IMR-90 (cell line): ENCODE data around the gene HYAL1. TPM values are rescaled to one million over a fixed set of nuclear protein-coding genes. Genes with fewer than 3 reads are reported as not detected.

Experiments
- ATAC-seq: fragments of 200-7000 bp; cut with Tn5 transposase; 2 replicates; pipeline ENCODE4 v1.9.1; 2020; ENCODE audit warnings: low read depth, mild to moderate bottlenecking, moderate library complexity
- BruUV-seq: library from RNA; stranded (reverse); fragments of 400-500 nt; replicated peaks from 2 replicates; lab custom pipeline; 2021; lab: Mats Ljungman, UMichigan
- CTCF ChIA-PET: fragments of 300-600 bp; formaldehyde crosslinking; extraction: SDS; loops from one replicate; lab custom pipeline; 2021; ENCODE audit warnings: antibody characterized with exemption; lab: Yijun Ruan, JAX
- POLR2A ChIA-PET: fragments of 300-600 bp; sonication (Branson Sonifier 250); formaldehyde crosslinking; loops from one replicate; lab custom pipeline; 2022; ENCODE audit warnings: antibody characterized with exemption; ENCODE audit not compliant: unreplicated experiment; lab: Charles Lee
- DNase-seq: peaks from one replicate; pipeline ENCODE4 v3.0.0; 2013
- H2AFZ ChIP-seq: replicated peaks from 2 replicates; pipeline ENCODE3; 2013; ENCODE audit warnings: low read length, mild to moderate bottlenecking; ENCODE audit not compliant: poor library complexity
- H2AK5ac ChIP-seq: 2 replicates; pipeline ENCODE4 v1.6.1; 2013; ENCODE audit warnings: low read depth, low read length, inconsistent platforms
- H2AK9ac ChIP-seq: replicated peaks from 2 replicates; pipeline ENCODE3; 2013; ENCODE audit warnings: mild to moderate bottlenecking, low read depth, low read length, moderate library complexity; ENCODE audit not compliant: poor library complexity
- H2BK120ac ChIP-seq: 2 replicates; pipeline ENCODE4 v1.6.1; 2013; ENCODE audit warnings: low read depth, low read length, inconsistent platforms
- H2BK15ac ChIP-seq: 3 replicates; pipeline ENCODE4 v1.6.1; 2013; ENCODE audit warnings: low read depth, low read length, inconsistent platforms
- H2BK20ac ChIP-seq: 2 replicates; pipeline ENCODE4 v1.6.1; 2013; ENCODE audit warnings: low read depth, mild to moderate bottlenecking, inconsistent platforms, low read length, moderate library complexity
- H2BK5ac ChIP-seq: 2 replicates; pipeline ENCODE4 v1.6.1; 2013; ENCODE audit warnings: mild to moderate bottlenecking, low read depth, low read length, inconsistent platforms; ENCODE audit not compliant: poor library complexity, severe bottlenecking
- H3K14ac ChIP-seq: replicated peaks from 2 replicates; pipeline ENCODE4 v1.6.1; 2013; ENCODE audit warnings: low read depth, low read length, inconsistent platforms
- H3K18ac ChIP-seq: 2 replicates; pipeline ENCODE4 v1.6.1; 2013; ENCODE audit warnings: low read depth, low read length, control low read depth
- H3K23ac ChIP-seq: 2 replicates; pipeline ENCODE4 v1.6.1; 2013; ENCODE audit warnings: low read depth, low read length, inconsistent platforms
- H3K27ac ChIP-seq: 2 replicates; pipeline ENCODE4 v1.5.1; 2013; ENCODE audit warnings: mild to moderate bottlenecking, control low read depth, low read length; ENCODE audit not compliant: insufficient read depth
- H3K27me3 ChIP-seq: 2 replicates; pipeline ENCODE4 v1.6.1; 2013; ENCODE audit warnings: low read length; ENCODE audit not compliant: control insufficient read depth, insufficient read depth
- H3K36me3 ChIP-seq: 2 replicates; pipeline ENCODE4 v1.6.1; 2013; ENCODE audit warnings: low read length, mixed read lengths; ENCODE audit not compliant: control insufficient read depth, insufficient read depth
- H3K4ac ChIP-seq: 2 replicates; pipeline ENCODE4 v1.6.1; 2013; ENCODE audit warnings: low read depth, low read length, inconsistent platforms
- H3K4me1 ChIP-seq: 2 replicates; pipeline ENCODE4 v1.6.1; 2013; ENCODE audit warnings: low read length, mixed read lengths; ENCODE audit not compliant: control insufficient read depth, insufficient read depth
- H3K4me2 ChIP-seq: 2 replicates; pipeline ENCODE4 v1.6.1; 2013; ENCODE audit warnings: low read depth, mild to moderate bottlenecking, control low read depth, low read length, moderate library complexity
- H3K4me3 ChIP-seq: 2 replicates; pipeline ENCODE4 v1.5.1; 2013; ENCODE audit warnings: low read depth, mild to moderate bottlenecking, control low read depth, low read length, moderate library complexity; ENCODE audit not compliant: insufficient read depth
- H3K56ac ChIP-seq: 2 replicates; pipeline ENCODE4 v1.6.1; 2013; ENCODE audit warnings: low read length, inconsistent platforms; ENCODE audit not compliant: insufficient read depth; ENCODE audit errors: extremely low read depth
- H3K79me1 ChIP-seq, 2 experiments: 2 replicates each; pipeline ENCODE4 v1.6.1; 2013; ENCODE audit warnings: low read length in 2 of 2, inconsistent platforms in 1 of 2, low read depth in 1 of 2
- H3K9ac ChIP-seq: 2 replicates; pipeline ENCODE4 v1.6.1; 2013; ENCODE audit warnings: low read depth, low read length, control low read depth
- H3K9me1 ChIP-seq: 2 replicates; pipeline ENCODE4 v1.6.1; 2013; ENCODE audit warnings: low read length, inconsistent platforms; ENCODE audit not compliant: insufficient read depth
- H3K9me3 ChIP-seq: 2 replicates; pipeline ENCODE4 v1.6.1; 2013; ENCODE audit warnings: low read length; ENCODE audit not compliant: control insufficient read depth, insufficient read depth
- H4K20me1 ChIP-seq: 2 replicates; pipeline ENCODE4 v1.6.1; 2013; ENCODE audit warnings: low read length, inconsistent platforms; ENCODE audit not compliant: insufficient read depth
- H4K5ac ChIP-seq: 2 replicates; pipeline ENCODE4 v1.6.1; 2013; ENCODE audit warnings: mild to moderate bottlenecking, low read depth, low read length, control low read depth
- H4K8ac ChIP-seq, 2 experiments: 2 replicates each; pipeline ENCODE4 v1.6.1; 2013; ENCODE audit warnings: low read depth in 2 of 2, low read length in 2 of 2, control low read depth in 1 of 2, inconsistent platforms in 1 of 2
- H4K91ac ChIP-seq: 2 replicates; pipeline ENCODE4 v1.6.1; 2013; ENCODE audit warnings: low read depth, low read length, inconsistent platforms; ENCODE audit not compliant: insufficient read depth
- FOS ChIP-seq: fragments of 150-350 bp; IDR thresholded peaks from 2 replicates; pipeline ENCODE4 v1.6.1; 2016; ENCODE audit warnings: low read depth, low read length
- MAZ ChIP-seq: IDR thresholded peaks from 2 replicates; pipeline ENCODE4 v1.6.1; 2012; ENCODE audit warnings: low read depth, mild to moderate bottlenecking, low read length, improper control_type of control experiment, moderate library complexity, borderline replicate concordance
- RAD21 ChIP-seq: IDR thresholded peaks from 2 replicates; pipeline ENCODE4 v1.6.1; 2012; ENCODE audit warnings: low read length, improper control_type of control experiment
- RFX5 ChIP-seq: IDR thresholded peaks from 2 replicates; pipeline ENCODE4 v1.8.0; 2012; ENCODE audit warnings: low read depth, mild to moderate bottlenecking, low read length, moderate library complexity
- WGBS, 2 experiments: methylation state at CpG; one replicate each; pipeline versions ENCODE4 v1.1.5 to v1.1.7; 2013; ENCODE audit warnings: missing lambda C conversion rate in 2 of 2; ENCODE audit not compliant: insufficient read length in 1 of 2; ENCODE audit errors: extremely low coverage in 2 of 2; 5-methylcytosine and 5-hydroxymethylcytosine counted together
- dilution Hi-C: fragments of 300-500 bp; cut with HindIII; formaldehyde crosslinking; loops from one replicate; pipeline ENCODE4 v1.14.3; 2018; ENCODE audit warnings: low sequenced_read_pairs; ENCODE audit not compliant: unreplicated experiment
- in situ Hi-C: fragments of 300-500 bp; cut with MboI; formaldehyde crosslinking; loops from 3 replicates; pipeline ENCODE4 v1.14.3; 2019; ENCODE audit warnings: low sequenced_read_pairs, inconsistent platforms, mixed read lengths
- intact Hi-C: fragments of 100-400 bp; cut with micrococcal nuclease; formaldehyde crosslinking; loops from 2 replicates; pipeline ENCODE4 v1.10.0; 2022
- polyA plus RNA-seq, 3 experiments: library from polyadenylated mRNA; depleted of rRNA; stranded (reverse); fragments of >200 nt; gene quantifications; 2 replicates each; pipeline ENCODE4 v1.2.3, GENCODE V29; 2012; ENCODE audit warnings: low replicate concordance in 1 of 3
- total RNA-seq: library from RNA; depleted of rRNA; stranded (reverse); fragments of >200 nt; gene quantifications from 2 replicates; pipeline ENCODE4 v1.2.3, GENCODE V29; 2012

HYAL1 gene
- total and polyA plus RNA-seq, 2 of the 4 experiments (the other 2 are of a cell fraction): 0.32 to 0.36 TPM

DNA sequence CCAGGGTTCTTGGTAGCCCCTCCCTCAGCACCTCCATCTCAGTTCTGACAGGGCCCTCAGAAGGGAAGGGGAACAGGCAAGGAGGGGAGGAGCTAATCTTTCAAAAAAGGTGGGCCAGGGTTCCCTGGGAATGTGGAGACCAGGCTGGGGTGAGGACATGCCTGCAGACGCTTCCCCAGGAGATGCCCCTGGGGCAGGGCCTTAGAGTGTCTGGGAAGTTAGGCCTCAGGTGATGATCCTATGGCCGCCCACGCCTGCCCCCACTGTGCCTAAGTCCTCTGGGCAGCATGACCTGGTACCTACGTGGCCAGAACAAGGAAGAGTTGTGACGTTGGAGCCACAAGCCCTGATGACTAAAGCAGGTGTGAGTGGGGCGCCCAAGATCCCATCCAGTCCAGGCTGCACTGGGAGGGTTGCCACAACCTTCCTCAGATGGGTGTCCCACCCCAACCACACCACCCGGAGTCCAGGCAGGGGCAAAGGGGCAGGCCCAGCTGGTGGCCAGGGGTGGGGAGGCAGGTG is 38.3 kb downstream of the HYAL1 start (continued):
- TF ChIP-seq RAD21: no peak

DNA sequence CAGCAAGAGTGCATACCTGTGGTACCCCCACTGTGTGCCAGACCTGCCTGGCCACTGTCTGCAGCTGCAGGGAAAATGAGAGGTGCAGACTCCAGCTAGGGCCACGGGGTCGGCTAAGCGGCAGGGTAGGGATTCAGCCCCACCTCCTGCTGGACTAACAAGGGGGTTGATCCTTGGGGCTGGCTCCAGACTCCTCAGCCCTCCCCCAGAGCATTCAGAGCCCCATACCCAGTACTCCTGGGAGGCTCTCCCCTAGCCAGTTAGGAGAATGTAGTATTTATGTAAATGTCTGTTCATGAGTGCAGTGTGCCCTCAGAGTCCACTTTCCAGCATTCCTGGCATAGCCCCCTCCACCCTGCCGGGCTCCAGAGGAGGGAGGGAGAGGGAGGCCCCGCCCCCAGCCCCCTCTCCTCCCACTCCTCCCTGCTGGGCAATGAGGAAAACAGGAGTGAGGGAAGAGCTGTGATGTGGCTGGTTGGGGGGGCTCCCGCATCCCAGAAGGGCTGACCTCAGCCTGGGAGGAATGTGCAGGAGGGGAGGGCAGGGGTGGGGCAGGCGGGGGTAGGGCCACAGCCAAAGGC is 38.9 kb downstream of the HYAL1 start:
- WGBS, 2 experiments: no CpG with 5 or more reads among the region's 7 CpGs
- Histone ChIP-seq H3K4me3 (no peak overlapping the region), H2BK120ac (peak overlapping the region; percentile 80), H4K5ac (peak overlapping the region; percentile 78), H2AFZ (peak overlapping the region; percentile 81), H2AK5ac (peak overlapping the region; percentile 100), H3K18ac (peak overlapping the region; percentile 83), H3K9ac (peak overlapping the region; percentile 44), H3K36me3 (no peaks in the 10 kb centered on the region; the same call in 1 of the 2 replicates), H2BK15ac (peak overlapping the region; percentile 67; the same call in 2 of the 3 replicates), H3K9me1 (peaks cover 38% of the 10 kb centered on the region), H3K4me1 (peaks cover 64% of the 10 kb centered on the region), H2BK20ac (peak overlapping the region; percentile 27), H3K4me2 (peak overlapping the region; percentile 45), H3K14ac (peak overlapping the region; percentile 79), H3K27ac (peak overlapping the region; percentile 97), H3K27me3 (no peaks in the 10 kb centered on the region), H3K9me3 (no peaks in the 10 kb centered on the region), H4K20me1 (no peaks in the 10 kb centered on the region), H2AK9ac (peak overlapping the region; percentile 86), H4K91ac (peak overlapping the region; percentile 99), H3K56ac (peak overlapping the region; percentile 58), H2BK5ac (peak overlapping the region; percentile 85), H3K79me1 (peaks cover 6 to 59% of the 10 kb centered on the region in 2 experiments; a peak in 3 of 4 replicates), H3K4ac (peak overlapping the region; percentile 100), H4K8ac (peak overlapping the region; percentile 89 to 99; a peak in 3 of 4 replicates), H3K23ac (peak overlapping the region; percentile 61)
- ATAC-seq: peak; percentile 71
- in situ Hi-C loops: no loop called here
- peak; percentile 93 for DNase-seq
- TF ChIP-seq MAZ: peak; percentile 99
- no peak for TF ChIP-seq FOS
- TF ChIP-seq RFX5: no peak
- POLR2A ChIA-PET: interaction anchor here (0.6 to 0.7 kb wide), 4 partner anchors 27 to 157 kb away, joined by 3 to 6 read pairs (median 4); no protein-coding TSS in a partner anchor
- BruUV-seq: no TSS peak
- intact Hi-C loops: loop anchor here (5.0 kb wide), 1 partner anchor 58 kb away; the partner anchor contains the start of gene HYAL2
- CTCF ChIA-PET: interaction anchor here (0.7 to 1.7 kb wide), 2 partner anchors 8 to 38 kb away, joined by 4 to 5 read pairs; no protein-coding TSS in a partner anchor
- dilution Hi-C loops: no loop called here
